OCI-LY3 (cell line): Measurements from ENCODE around the gene TBX18.

ENCODE experiments used
- H2AFZ ChIP-seq: fragments of 200-600, 300-600 bp; shearing (Covaris generic); 2 replicates; pipeline ENCODE4 v1.6.0; 2014; ENCODE audit warnings: antibody characterized with exemption, low read depth, low read length
- H3K27ac ChIP-seq: fragments of 200-600, 300-600 bp; sonication (generic); 2 replicates; pipeline ENCODE4 v1.5.1; 2014; ENCODE audit warnings: mild to moderate bottlenecking, low read length, moderate library complexity, mixed read lengths
- H3K27me3 ChIP-seq: fragments of 200-600, 300-600 bp; sonication (generic); 2 replicates; pipeline ENCODE4 v1.6.1; 2014; ENCODE audit warnings: low read depth, low read length, mixed read lengths
- H3K36me3 ChIP-seq: fragments of 200-600, 300-600 bp; sonication (generic); replicated peaks from 2 replicates; pipeline ENCODE3; 2014; ENCODE audit warnings: low read depth, low read length, mixed read lengths
- H3K4me1 ChIP-seq: fragments of 300-600, 200-600 bp; sonication (generic); 2 replicates; pipeline ENCODE4 v1.6.1; 2014; ENCODE audit warnings: low read length, mixed read lengths
- H3K4me2 ChIP-seq: fragments of 200-600, 300-600 bp; sonication (generic); 2 replicates; pipeline ENCODE4 v1.6.1; 2014; ENCODE audit warnings: low read length, mixed read lengths
- H3K4me3 ChIP-seq: fragments of 300-600, 200-600 bp; sonication (generic); 2 replicates; pipeline ENCODE4 v1.5.1; 2014; ENCODE audit warnings: antibody characterized with exemption, mild to moderate bottlenecking, low read length, moderate library complexity
- H3K79me2 ChIP-seq: fragments of 300-600, 200-600 bp; shearing (Covaris generic); 2 replicates; pipeline ENCODE4 v1.6.1; 2014; ENCODE audit warnings: mild to moderate bottlenecking, low read length, mixed read lengths
- H3K9ac ChIP-seq: fragments of 300-600, 200-600 bp; shearing (Covaris generic); 2 replicates; pipeline ENCODE4 v1.6.0; 2014; ENCODE audit warnings: mild to moderate bottlenecking, low read length, moderate library complexity
- H3K9me3 ChIP-seq: fragments of 200-600, 300-600 bp; shearing (Covaris generic); 2 replicates; pipeline ENCODE4 v1.6.1; 2014; ENCODE audit warnings: low read length, mixed read lengths; ENCODE audit not compliant: insufficient read depth
- H4K20me1 ChIP-seq: fragments of 200-600, 300-600 bp; sonication (generic); 2 replicates; pipeline ENCODE4 v1.6.1; 2016; ENCODE audit warnings: low read length, mixed read lengths; ENCODE audit not compliant: insufficient read depth
- CTCF ChIP-seq: fragments of 200-600, 300-600 bp; sonication (generic); IDR thresholded peaks from 2 replicates; pipeline ENCODE4 v1.5.1; 2014; ENCODE audit warnings: antibody characterized with exemption, low read length, low read depth
- EZH2phosphoT487 ChIP-seq: fragments of 200-600 bp; shearing (Covaris generic); IDR thresholded peaks from 2 replicates; pipeline ENCODE4 v1.6.1; 2018; ENCODE audit warnings: antibody characterized with exemption, mixed run types, low read depth

TBX18 gene

GRCh38 chr6:84748376-84748775, 16.0 kb downstream of the TBX18 start:
- no peaks in the 10 kb centered on the region for H3K79me2 ChIP-seq
- no peaks in the 10 kb centered on the region for H4K20me1 ChIP-seq
- TF ChIP-seq CTCF, result no peak
- TF ChIP-seq EZH2phosphoT487, result no peak
- no peaks in the 10 kb centered on the region for H3K27me3 ChIP-seq
- no peaks in the 10 kb centered on the region for H3K9me3 ChIP-seq
- no peak overlapping the region for H3K4me3 ChIP-seq
- H3K4me1 ChIP-seq, result peaks cover 5% of the 10 kb centered on the region; the same call in 1 of the 2 replicates
- H3K36me3 ChIP-seq, result no peaks in the 10 kb centered on the region
- no peak overlapping the region for H3K9ac ChIP-seq
- no peak overlapping the region for H2AFZ ChIP-seq
- no peak overlapping the region for H3K27ac ChIP-seq
- H3K4me2 ChIP-seq, result no peak overlapping the region

GRCh38 chr6:84743616-84744015, 20.8 kb downstream of the TBX18 start:
- H3K4me3 ChIP-seq, result no peak overlapping the region
- H3K9ac ChIP-seq, result no peak overlapping the region
- 0 out of 2 replicates have a peak, but pooled peaks cover 3% of the 10 kb centered on the region for H3K27me3 ChIP-seq
- no peaks in the 10 kb centered on the region for H4K20me1 ChIP-seq
- no peaks in the 10 kb centered on the region for H3K9me3 ChIP-seq
- H3K27ac ChIP-seq, result no peak overlapping the region
- H2AFZ ChIP-seq, result no peak overlapping the region
- H3K4me1 ChIP-seq, result no peaks in the 10 kb centered on the region
- H3K36me3 ChIP-seq, result no peaks in the 10 kb centered on the region
- no peak overlapping the region for H3K4me2 ChIP-seq
- TF ChIP-seq CTCF (no peak), EZH2phosphoT487 (no peak)
- no peaks in the 10 kb centered on the region for H3K79me2 ChIP-seq

GRCh38 chr6:84740385-84740784, 24.0 kb downstream of the TBX18 start:
- Histone ChIP-seq H3K36me3 (no peaks in the 10 kb centered on the region), H3K9ac (no peak overlapping the region), H3K4me1 (no peaks in the 10 kb centered on the region), H3K27me3 (peaks cover 3% of the 10 kb centered on the region; the same call in 1 of the 2 replicates), H3K27ac (no peak overlapping the region), H3K79me2 (no peaks in the 10 kb centered on the region), H2AFZ (no peak overlapping the region), H3K9me3 (no peaks in the 10 kb centered on the region), H4K20me1 (no peaks in the 10 kb centered on the region), H3K4me2 (no peak overlapping the region), H3K4me3 (no peak overlapping the region)
- TF ChIP-seq CTCF (no peak), EZH2phosphoT487 (no peak)

- no peak overlapping the region for H3K4me2 ChIP-seq
- H3K4me1 ChIP-seq, result no peaks in the 10 kb centered on the region
- no peak overlapping the region for H2AFZ ChIP-seq
- no peak overlapping the region for H3K9ac ChIP-seq
- H3K27ac ChIP-seq, result no peak overlapping the region
- TF ChIP-seq EZH2phosphoT487, result no peak
- TF ChIP-seq CTCF, result no peak
- H3K79me2 ChIP-seq, result no peaks in the 10 kb centered on the region
- no peaks in the 10 kb centered on the region for H3K36me3 ChIP-seq
- H4K20me1 ChIP-seq, result no peaks in the 10 kb centered on the region
- H3K9me3 ChIP-seq, result no peaks in the 10 kb centered on the region
- no peak overlapping the region for H3K4me3 ChIP-seq
- H3K27me3 ChIP-seq, result peaks cover 3% of the 10 kb centered on the region; the same call in 1 of the 2 replicates
Measured at GRCh38 chr6:84739866-84740208, 24.6 kb downstream of the TBX18 start.
